IgD-negative memory B cell (primary cell): ENCODE results near the gene CYP39A1. TPM values are rescaled to one million over a fixed set of nuclear protein-coding genes. Genes with fewer than 3 reads are reported as not detected.

Experiments used
- H3K27ac Mint-ChIP-seq, 3 donors: one replicate each; pipeline ENCODE4 v1.8.0; 2020 to 2022; ENCODE audit warnings: mild to moderate bottlenecking in 3 of 3, mixed read lengths in 3 of 3, moderate library complexity in 1 of 3
- H3K27me3 Mint-ChIP-seq: one replicate; pipeline ENCODE4 v1.8.0; 2021; ENCODE audit warnings: mixed read lengths
- H3K36me3 Mint-ChIP-seq: one replicate; pipeline ENCODE4 v1.8.0; 2020; ENCODE audit warnings: mild to moderate bottlenecking, mixed read lengths
- H3K4me1 Mint-ChIP-seq, 3 donors: one replicate each; pipeline ENCODE4 v1.8.0; 2020 to 2022; ENCODE audit warnings: mixed read lengths in 3 of 3, mild to moderate bottlenecking in 1 of 3
- H3K4me3 Mint-ChIP-seq, 4 donors: one replicate each; pipeline ENCODE4 v1.8.0; 2020 to 2022; ENCODE audit warnings: mild to moderate bottlenecking in 4 of 4, mixed read lengths in 4 of 4, moderate library complexity in 3 of 4
- H3K9me3 Mint-ChIP-seq, 3 donors: one replicate each; pipeline ENCODE4 v1.8.0; 2020 to 2021; ENCODE audit warnings: mixed read lengths in 3 of 3, mild to moderate bottlenecking in 1 of 3
- polyA plus RNA-seq: library from polyadenylated mRNA; unstranded; fragments of 300-500 nt; fragmentation: Illumina TruSeq; gene quantifications from one replicate; pipeline ENCODE4 v1.2.3, GENCODE V29; 2021

CYP39A1 gene
- polyA plus RNA-seq, 1 donor from 2014 or later = not detected

- H3K9me3 Mint-ChIP-seq = no peaks in the 10 kb centered on the region
- H3K27ac Mint-ChIP-seq = no peak overlapping the region
- peaks cover 13% of the 10 kb centered on the region for H3K27me3 Mint-ChIP-seq
- peaks cover 3% of the 10 kb centered on the region for H3K36me3 Mint-ChIP-seq
- no peak overlapping the region for H3K4me3 Mint-ChIP-seq
- peaks cover under 1 to 4% (median 1%) of the 10 kb centered on the region in 3 donors for H3K4me1 Mint-ChIP-seq
Measured at GRCh38 chr6:46632053-46632452, 20.6 kb downstream of the CYP39A1 start.

- Mint-ChIP-seq H3K27me3 (peaks cover 8% of the 10 kb centered on the region), H3K4me3 (no peak overlapping the region), H3K9me3 (no peaks in the 10 kb centered on the region), H3K4me1 (peaks cover 3 to 11% (median 9%) of the 10 kb centered on the region in 3 donors), H3K36me3 (peaks cover 3% of the 10 kb centered on the region), H3K27ac (no peak overlapping the region)
Measured at GRCh38 chr6:46629691-46630090, 22.9 kb downstream of the CYP39A1 start.

- no peak overlapping the region for H3K27ac Mint-ChIP-seq
- H3K4me1 Mint-ChIP-seq = peaks cover 3 to 11% (median 9%) of the 10 kb centered on the region in 3 donors
Measured at GRCh38 chr6:46628976-46629375, 23.6 kb downstream of the CYP39A1 start.

GRCh38 chr6:46628498-46628897 is 24.1 kb downstream of the CYP39A1 start:
- no peak overlapping the region for H3K27ac Mint-ChIP-seq
- peaks cover 3 to 11% (median 9%) of the 10 kb centered on the region in 3 donors for H3K4me1 Mint-ChIP-seq
- peaks cover 11% of the 10 kb centered on the region for H3K27me3 Mint-ChIP-seq
- H3K4me3 Mint-ChIP-seq = no peak overlapping the region
- H3K9me3 Mint-ChIP-seq = no peaks in the 10 kb centered on the region
- peaks cover 3% of the 10 kb centered on the region for H3K36me3 Mint-ChIP-seq

More at GRCh38 chr6:46628976-46629375, 23.6 kb downstream of the CYP39A1 start:
- Mint-ChIP-seq H3K4me3 (no peak overlapping the region), H3K9me3 (no peaks in the 10 kb centered on the region), H3K27me3 (peaks cover 8% of the 10 kb centered on the region), H3K36me3 (peaks cover 3% of the 10 kb centered on the region)

GRCh38 chr6:46626976-46627375 is 25.6 kb downstream of the CYP39A1 start:
- H3K4me3 Mint-ChIP-seq = peak overlapping the region in 2 of 4 donors; percentile 25 to 83
- H3K27ac Mint-ChIP-seq = no peak overlapping the region
- H3K4me1 Mint-ChIP-seq = peaks cover 3 to 11% (median 9%) of the 10 kb centered on the region in 3 donors
- peaks cover 3% of the 10 kb centered on the region for H3K36me3 Mint-ChIP-seq
- H3K9me3 Mint-ChIP-seq = peaks cover 0 to 3% (median 1%) of the 10 kb centered on the region in 3 donors
- H3K27me3 Mint-ChIP-seq = peaks cover 16% of the 10 kb centered on the region

- Mint-ChIP-seq H3K27ac (no peak overlapping the region), H3K27me3 (peaks cover 16% of the 10 kb centered on the region), H3K9me3 (peaks cover 0 to 3% (median 1%) of the 10 kb centered on the region in 3 donors), H3K36me3 (peaks cover 3% of the 10 kb centered on the region), H3K4me3 (peak overlapping the region in 2 of 4 donors; percentile 65 to 73), H3K4me1 (peaks cover 3 to 11% (median 9%) of the 10 kb centered on the region in 3 donors)
Measured at GRCh38 chr6:46626228-46626909, 26.2 kb downstream of the CYP39A1 start.

GRCh38 chr6:46618726-46619125 is 33.9 kb downstream of the CYP39A1 start:
- Mint-ChIP-seq H3K27me3 (peaks cover 16% of the 10 kb centered on the region), H3K36me3 (no peaks in the 10 kb centered on the region), H3K4me3 (no peak overlapping the region), H3K9me3 (peaks cover 1 to 4% (median 3%) of the 10 kb centered on the region in 3 donors), H3K4me1 (no peaks in the 10 kb centered on the region), H3K27ac (no peak overlapping the region)

GRCh38 chr6:46612645-46613044 is 40.0 kb downstream of the CYP39A1 start:
- H3K27ac Mint-ChIP-seq = no peak overlapping the region
- H3K4me3 Mint-ChIP-seq = no peak overlapping the region
- no peaks in the 10 kb centered on the region for H3K4me1 Mint-ChIP-seq
- H3K27me3 Mint-ChIP-seq = peaks cover 4% of the 10 kb centered on the region
- no peaks in the 10 kb centered on the region for H3K9me3 Mint-ChIP-seq
- H3K36me3 Mint-ChIP-seq = no peaks in the 10 kb centered on the region

- H3K27ac Mint-ChIP-seq = no peak overlapping the region
- no peak overlapping the region for H3K4me3 Mint-ChIP-seq
- no peaks in the 10 kb centered on the region for H3K4me1 Mint-ChIP-seq
- H3K9me3 Mint-ChIP-seq = no peaks in the 10 kb centered on the region
- H3K36me3 Mint-ChIP-seq = no peaks in the 10 kb centered on the region
- H3K27me3 Mint-ChIP-seq = no peaks in the 10 kb centered on the region
Measured at GRCh38 chr6:46610862-46611553, 41.6 kb downstream of the CYP39A1 start.

GRCh38 chr6:46606338-46606737 is 46.3 kb downstream of the CYP39A1 start:
- H3K9me3 Mint-ChIP-seq = no peaks in the 10 kb centered on the region
- no peaks in the 10 kb centered on the region for H3K36me3 Mint-ChIP-seq
- no peaks in the 10 kb centered on the region for H3K27me3 Mint-ChIP-seq
- H3K27ac Mint-ChIP-seq = no peak overlapping the region
- H3K4me3 Mint-ChIP-seq = no peak overlapping the region
- peaks cover 0 to 2% (median 1%) of the 10 kb centered on the region in 3 donors for H3K4me1 Mint-ChIP-seq

GRCh38 chr6:46605091-46605797 is 47.4 kb downstream of the CYP39A1 start:
- Mint-ChIP-seq H3K27me3 (peaks cover 4% of the 10 kb centered on the region), H3K4me1 (peaks cover 0 to 2% (median 1%) of the 10 kb centered on the region in 3 donors), H3K27ac (no peak overlapping the region), H3K36me3 (peaks cover 2% of the 10 kb centered on the region), H3K4me3 (peak overlapping the region in 1 of 4 donors; percentile 73), H3K9me3 (peaks cover 0 to 2% (median 0%) of the 10 kb centered on the region in 3 donors)

GRCh38 chr6:46598215-46598614 is 54.4 kb downstream of the CYP39A1 start:
- H3K9me3 Mint-ChIP-seq = peaks cover 0 to 8% (median 4%) of the 10 kb centered on the region in 3 donors
- H3K4me1 Mint-ChIP-seq = no peaks in the 10 kb centered on the region
- H3K36me3 Mint-ChIP-seq = peaks cover 2% of the 10 kb centered on the region
- H3K27ac Mint-ChIP-seq = no peak overlapping the region
- H3K4me3 Mint-ChIP-seq = no peak overlapping the region
- peaks cover 4% of the 10 kb centered on the region for H3K27me3 Mint-ChIP-seq

- Mint-ChIP-seq H3K36me3 (no peaks in the 10 kb centered on the region), H3K9me3 (peaks cover 0 to 6% (median 4%) of the 10 kb centered on the region in 3 donors), H3K27me3 (peaks cover 3% of the 10 kb centered on the region), H3K27ac (no peak overlapping the region), H3K4me1 (no peaks in the 10 kb centered on the region), H3K4me3 (no peak overlapping the region)
Measured at GRCh38 chr6:46592740-46593139, 59.9 kb downstream of the CYP39A1 start.

- H3K9me3 Mint-ChIP-seq = peaks cover 0 to 6% (median 4%) of the 10 kb centered on the region in 3 donors
- no peak overlapping the region for H3K27ac Mint-ChIP-seq
- H3K27me3 Mint-ChIP-seq = peaks cover 3% of the 10 kb centered on the region
- no peaks in the 10 kb centered on the region for H3K36me3 Mint-ChIP-seq
- H3K4me1 Mint-ChIP-seq = no peaks in the 10 kb centered on the region
- H3K4me3 Mint-ChIP-seq = no peak overlapping the region
Measured at GRCh38 chr6:46592046-46592445, 60.6 kb downstream of the CYP39A1 start.

GRCh38 chr6:46590765-46591164 is 61.9 kb downstream of the CYP39A1 start:
- H3K27me3 Mint-ChIP-seq = peaks cover 3% of the 10 kb centered on the region
- peaks cover 0 to 6% (median 4%) of the 10 kb centered on the region in 3 donors for H3K9me3 Mint-ChIP-seq
- no peak overlapping the region for H3K4me3 Mint-ChIP-seq
- no peaks in the 10 kb centered on the region for H3K36me3 Mint-ChIP-seq
- no peak overlapping the region for H3K27ac Mint-ChIP-seq
- H3K4me1 Mint-ChIP-seq = no peaks in the 10 kb centered on the region
